T-helper 1 cell (primary cell): Measurements from ENCODE around the gene SEC14L5.

Experiments
- DNase-seq, 5 donors: peaks; one replicate each; pipeline ENCODE4 v3.0.0-alpha.2; 2012 to 2020

SEC14L5 gene

GRCh38 chr16:4987580-4988374 lies 29.6 kb downstream of the SEC14L5 start:
- no peak for DNase-seq

- no peak for DNase-seq
Measured at GRCh38 chr16:4988647-4989046, 30.5 kb downstream of the SEC14L5 start.

GRCh38 chr16:4989391-4990006 lies 31.4 kb downstream of the SEC14L5 start:
- DNase-seq, result no peak

- no peak for DNase-seq
Measured at GRCh38 chr16:4990415-4990814, 32.3 kb downstream of the SEC14L5 start.

- no peak for DNase-seq
Measured at GRCh38 chr16:4991754-4992153, 33.6 kb downstream of the SEC14L5 start.

- no peak for DNase-seq
Measured at GRCh38 chr16:4994719-4995434, 36.7 kb downstream of the SEC14L5 start.

- DNase-seq, result no peak
Measured at GRCh38 chr16:5000573-5001001, 42.5 kb downstream of the SEC14L5 start.

GRCh38 chr16:5001571-5001970 lies 43.4 kb downstream of the SEC14L5 start:
- DNase-seq, result no peak

GRCh38 chr16:5001986-5002385 lies 43.9 kb downstream of the SEC14L5 start:
- no peak for DNase-seq

GRCh38 chr16:5002699-5003143 lies 44.6 kb downstream of the SEC14L5 start:
- DNase-seq, result no peak

GRCh38 chr16:5003211-5003610 lies 45.1 kb downstream of the SEC14L5 start:
- no peak for DNase-seq

GRCh38 chr16:5003828-5004227 lies 45.7 kb downstream of the SEC14L5 start:
- DNase-seq, result no peak

GRCh38 chr16:5004311-5004710 lies 46.2 kb downstream of the SEC14L5 start:
- DNase-seq, result no peak

- no peak for DNase-seq
Measured at GRCh38 chr16:5005916-5006315, 47.8 kb downstream of the SEC14L5 start.

GRCh38 chr16:5006348-5007193 lies 48.4 kb downstream of the SEC14L5 start:
- DNase-seq, result no peak

- DNase-seq, result no peak
Measured at GRCh38 chr16:5007256-5007655, 49.1 kb downstream of the SEC14L5 start.

- no peak for DNase-seq
Measured at GRCh38 chr16:5008311-5008731, 50.2 kb downstream of the SEC14L5 start.

GRCh38 chr16:5010576-5011329 lies 52.6 kb downstream of the SEC14L5 start:
- DNase-seq, result no peak

GRCh38 chr16:5011637-5012036 lies 53.5 kb downstream of the SEC14L5 start:
- no peak for DNase-seq

- no peak for DNase-seq
Measured at GRCh38 chr16:5012887-5013286, 54.8 kb downstream of the SEC14L5 start.

- DNase-seq, result no peak
Measured at GRCh38 chr16:5015351-5015750, 57.2 kb downstream of the SEC14L5 start.

- no peak for DNase-seq
Measured at GRCh38 chr16:5015887-5016286, 57.8 kb downstream of the SEC14L5 start.
